K562 (cell line): ENCODE data around the gene SLCO3A1.

Experiments used
- CHD4 ChIP-seq: fragments of 200-600 bp; sonication (generic); IDR thresholded peaks from 3 replicates; pipeline ENCODE4 v1.6.1; 2012; ENCODE audit warnings: low read depth, mild to moderate bottlenecking, mixed read lengths, low read length, inconsistent platforms; ENCODE audit not compliant: insufficient read depth, insufficient replicate concordance, poor library complexity, severe bottlenecking
- CTCF ChIP-seq, 3 experiments: IDR thresholded peaks in 2 of 3; conservative IDR thresholded peaks in 1 of 3; 2 replicates each; pipeline ENCODE4 v1.5.1; 2011 to 2012; ENCODE audit warnings: low read length in 3 of 3, mild to moderate bottlenecking in 3 of 3, control low read depth in 2 of 3, improper control_type of control experiment in 1 of 3, inconsistent platforms in 1 of 3, low read depth in 1 of 3, mixed read lengths in 1 of 3, moderate library complexity in 1 of 3; ENCODE audit not compliant: insufficient read depth in 2 of 3
- DPF2 ChIP-seq: fragments of 450-650 bp; IDR thresholded peaks from 2 replicates; pipeline ENCODE4 v1.6.1; 2016
- ETV5 ChIP-seq: sonication (generic); formaldehyde crosslinking; IDR thresholded peaks from 2 replicates; pipeline ENCODE4 v1.4.0; 2020; ENCODE audit warnings: low read depth, mild to moderate bottlenecking, missing genetic modification reagents
- MAFG ChIP-seq: fragments of 450-650 bp; conservative IDR thresholded peaks from 2 replicates; pipeline ENCODE4 v1.6.1; 2016; ENCODE audit warnings: missing genetic modification characterization, missing compliant biosample characterization
- NRF1 ChIP-seq, 2 experiments: fragments of 450-650 bp; IDR thresholded peaks in 1 of 2; conservative IDR thresholded peaks in 1 of 2; 2 replicates each; pipeline ENCODE4 v1.6.1; 2014; ENCODE audit warnings: mild to moderate bottlenecking in 2 of 2
- POLR2A ChIP-seq: fragments of 450-650 bp; conservative IDR thresholded peaks from 2 replicates; pipeline ENCODE4 v1.6.1; 2016
- PPARD ChIP-seq: fragments of 250-450 bp; sonication (Bioruptor Pico); IDR thresholded peaks from 2 replicates; pipeline ENCODE4 v1.8.0; 2022; ENCODE audit warnings: inconsistent platforms, mild to moderate bottlenecking, moderate library complexity
- PTBP1 ChIP-seq: fragments of 200-400 bp; formaldehyde crosslinking; IDR thresholded peaks from 2 replicates; pipeline ENCODE4 v1.6.1; 2017; ENCODE audit warnings: low read depth, low read length
- TAF1 ChIP-seq: IDR thresholded peaks from 2 replicates; pipeline ENCODE4 v1.6.1; 2011; ENCODE audit warnings: mild to moderate bottlenecking, low read length, moderate library complexity; ENCODE audit not compliant: insufficient read depth, control insufficient read depth, severe bottlenecking; ENCODE audit errors: extremely low read depth
- ZNF134 ChIP-seq: fragments of 250-450 bp; sonication (Bioruptor Pico); conservative IDR thresholded peaks from 2 replicates; pipeline ENCODE4 v1.4.0; 2020
- ZNF274 ChIP-seq: IDR thresholded peaks from 2 replicates; pipeline ENCODE4 v1.6.1; 2011; ENCODE audit warnings: low read depth, mild to moderate bottlenecking, low read length, moderate library complexity, borderline replicate concordance
- TF ChIP-seq, protein P1 (sequence below): IDR thresholded peaks from 2 replicates; pipeline ENCODE4 v1.6.1; 2012; ENCODE audit warnings: low read depth, low read length, improper control_type of control experiment, borderline replicate concordance
- TF ChIP-seq, protein P2 (sequence below): fragments of 450-650 bp; IDR thresholded peaks from 2 replicates; pipeline ENCODE4 v1.6.1; 2017; ENCODE audit warnings: antibody characterized with exemption

DNA sequence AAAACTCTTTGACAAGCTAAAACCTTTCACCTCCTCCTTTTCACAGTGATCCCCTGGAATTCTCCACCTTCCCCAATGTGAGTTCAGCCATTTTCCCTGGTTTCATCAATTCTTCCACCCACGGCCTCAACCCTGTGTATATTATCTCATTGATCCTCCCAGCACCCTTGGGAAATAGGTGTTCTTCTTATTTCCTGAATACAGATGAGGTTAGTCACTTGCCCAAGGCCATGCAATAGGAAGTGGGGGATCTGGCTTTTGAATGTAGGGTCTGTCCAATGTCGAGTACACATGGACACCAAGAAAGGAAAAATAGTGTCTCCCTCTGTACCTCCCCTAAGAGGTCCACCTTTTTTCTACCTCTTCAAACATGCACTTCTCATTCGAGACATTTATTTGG is 277.4 kb downstream of the SLCO3A1 start:
- TF ChIP-seq CTCF (IDR thresholded peaks at IDR 0.05 in 2 of 3, conservative IDR thresholded peaks at IDR 0.05 in 1 of 3; ENCODE audit: insufficient read depth in 2 of 3, low read depth in 1 of 3, low read length in 3 of 3), result no peak
- no peak for TF ChIP-seq ZNF134 (CRISPR knock-in tag)
- TF ChIP-seq PTBP1, result no peak
- no peak for TF ChIP-seq CHD4
- no peak for TF ChIP-seq POLR2A
- TF ChIP-seq NRF1 (conservative IDR thresholded peaks at IDR 0.05 in 1 of 2, IDR thresholded peaks at IDR 0.05 in 1 of 2), result no peak
- TF ChIP-seq MAFG, result no peak
- TF ChIP-seq PPARD (CRISPR knock-in tag), result no peak
- TF ChIP-seq DPF2, result no peak
- no peak for TF ChIP-seq TAF1
- TF ChIP-seq, protein P1, sequence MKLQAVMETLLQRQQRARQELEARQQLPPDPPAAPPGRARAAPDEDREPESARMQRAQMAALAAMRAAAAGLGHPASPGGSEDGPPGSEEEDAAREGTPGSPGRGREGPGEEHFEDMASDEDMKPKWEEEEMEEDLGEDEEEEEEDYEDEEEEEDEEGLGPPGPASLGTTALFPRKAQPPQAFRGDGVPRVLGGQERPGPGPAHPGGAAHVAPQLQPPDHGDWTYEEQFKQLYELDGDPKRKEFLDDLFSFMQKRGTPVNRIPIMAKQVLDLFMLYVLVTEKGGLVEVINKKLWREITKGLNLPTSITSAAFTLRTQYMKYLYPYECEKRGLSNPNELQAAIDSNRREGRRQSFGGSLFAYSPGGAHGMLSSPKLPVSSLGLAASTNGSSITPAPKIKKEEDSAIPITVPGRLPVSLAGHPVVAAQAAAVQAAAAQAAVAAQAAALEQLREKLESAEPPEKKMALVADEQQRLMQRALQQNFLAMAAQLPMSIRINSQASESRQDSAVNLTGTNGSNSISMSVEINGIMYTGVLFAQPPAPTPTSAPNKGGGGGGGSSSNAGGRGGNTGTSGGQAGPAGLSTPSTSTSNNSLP, result no peak
- TF ChIP-seq, protein P2, sequence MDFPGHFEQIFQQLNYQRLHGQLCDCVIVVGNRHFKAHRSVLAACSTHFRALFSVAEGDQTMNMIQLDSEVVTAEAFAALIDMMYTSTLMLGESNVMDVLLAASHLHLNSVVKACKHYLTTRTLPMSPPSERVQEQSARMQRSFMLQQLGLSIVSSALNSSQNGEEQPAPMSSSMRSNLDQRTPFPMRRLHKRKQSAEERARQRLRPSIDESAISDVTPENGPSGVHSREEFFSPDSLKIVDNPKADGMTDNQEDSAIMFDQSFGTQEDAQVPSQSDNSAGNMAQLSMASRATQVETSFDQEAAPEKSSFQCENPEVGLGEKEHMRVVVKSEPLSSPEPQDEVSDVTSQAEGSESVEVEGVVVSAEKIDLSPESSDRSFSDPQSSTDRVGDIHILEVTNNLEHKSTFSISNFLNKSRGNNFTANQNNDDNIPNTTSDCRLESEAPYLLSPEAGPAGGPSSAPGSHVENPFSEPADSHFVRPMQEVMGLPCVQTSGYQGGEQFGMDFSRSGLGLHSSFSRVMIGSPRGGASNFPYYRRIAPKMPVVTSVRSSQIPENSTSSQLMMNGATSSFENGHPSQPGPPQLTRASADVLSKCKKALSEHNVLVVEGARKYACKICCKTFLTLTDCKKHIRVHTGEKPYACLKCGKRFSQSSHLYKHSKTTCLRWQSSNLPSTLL, result no peak
- TF ChIP-seq ETV5, result no peak
- TF ChIP-seq ZNF274, result no peak
